NCI-H128 (cell line): Measurements from ENCODE around the gene ALKBH3.

Experiments
- DNase-seq: peaks from one replicate; lab custom pipeline; 2025; ENCODE audit not compliant: unreplicated experiment; lab: John Stamatoyannopoulos, UW

ALKBH3 gene

GRCh38 chr11:43936076-43936475 lies 55.4 kb downstream of the ALKBH3 start:
- no peak for DNase-seq

GRCh38 chr11:43937434-43938411 lies 57.1 kb downstream of the ALKBH3 start:
- no peak for DNase-seq

GRCh38 chr11:43941257-43941994 lies 60.8 kb downstream of the ALKBH3 start:
- no peak for DNase-seq

- no peak for DNase-seq
Measured at GRCh38 chr11:43942662-43943371, 62.2 kb downstream of the ALKBH3 start.

GRCh38 chr11:43943372-43943930 lies 62.8 kb downstream of the ALKBH3 start:
- DNase-seq: no peak

- DNase-seq: no peak
Measured at GRCh38 chr11:43943931-43944751, 63.5 kb downstream of the ALKBH3 start.

GRCh38 chr11:43944761-43945311 lies 64.2 kb downstream of the ALKBH3 start:
- no peak for DNase-seq

GRCh38 chr11:43947003-43947500 lies 66.4 kb downstream of the ALKBH3 start:
- no peak for DNase-seq

- DNase-seq: no peak
Measured at GRCh38 chr11:43947815-43948214, 67.2 kb downstream of the ALKBH3 start.

- DNase-seq: no peak
Measured at GRCh38 chr11:43948341-43949225, 68.0 kb downstream of the ALKBH3 start.

GRCh38 chr11:43950311-43950855 lies 69.8 kb downstream of the ALKBH3 start:
- no peak for DNase-seq

- no peak for DNase-seq
Measured at GRCh38 chr11:43951231-43951630, 70.6 kb downstream of the ALKBH3 start.

GRCh38 chr11:43952020-43952400 lies 71.4 kb downstream of the ALKBH3 start:
- DNase-seq: no peak

GRCh38 chr11:43952401-43953342 lies 72.0 kb downstream of the ALKBH3 start:
- no peak for DNase-seq

GRCh38 chr11:43953521-43953920 lies 72.9 kb downstream of the ALKBH3 start:
- no peak for DNase-seq

GRCh38 chr11:43954241-43954640 lies 73.6 kb downstream of the ALKBH3 start:
- no peak for DNase-seq

- no peak for DNase-seq
Measured at GRCh38 chr11:43955381-43956118, 74.9 kb downstream of the ALKBH3 start.
